Measurements from ENCODE around the gene DNAH17. TPM values are rescaled to one million over a fixed set of nuclear protein-coding genes. Genes with fewer than 3 reads are reported as not detected.

DNAH17 gene
- total RNA-seq, 1 experiment from 2014 or later: 2.2 TPM

- no peak for DNase-seq (ENCODE audit: extremely low read depth, low read depth)
These were observed 28.2 kb upstream of the DNAH17 start for GRCh38 chr17:78605429-78605828.

- no peak for DNase-seq (ENCODE audit: extremely low read depth, low read depth)
These were observed 25.1 kb upstream of the DNAH17 start for GRCh38 chr17:78602246-78602645.

GRCh38 chr17:78601577-78602190 is 24.5 kb upstream of the DNAH17 start:
- no peak for DNase-seq (ENCODE audit: extremely low read depth, low read depth)

GRCh38 chr17:78600181-78600721 is 23.1 kb upstream of the DNAH17 start:
- no peak for DNase-seq (ENCODE audit: extremely low read depth, low read depth)

- no peak for DNase-seq (ENCODE audit: extremely low read depth, low read depth)
These were observed 22.2 kb upstream of the DNAH17 start for GRCh38 chr17:78599419-78599818.

- no peak for DNase-seq (ENCODE audit: extremely low read depth, low read depth)
These were observed 20.8 kb upstream of the DNAH17 start for GRCh38 chr17:78598013-78598471.

- no peak for DNase-seq (ENCODE audit: extremely low read depth, low read depth)
These were observed 19.9 kb upstream of the DNAH17 start for GRCh38 chr17:78596871-78597764.

GRCh38 chr17:78595135-78595810 is 18.1 kb upstream of the DNAH17 start:
- DNase-seq (ENCODE audit: extremely low read depth, low read depth): no peak

- DNase-seq (ENCODE audit: extremely low read depth, low read depth): no peak
These were observed 15.8 kb upstream of the DNAH17 start for GRCh38 chr17:78592991-78593329.

GRCh38 chr17:78591263-78591671 is 14.1 kb upstream of the DNAH17 start:
- no peak for DNase-seq (ENCODE audit: extremely low read depth, low read depth)

- no peak for DNase-seq (ENCODE audit: extremely low read depth, low read depth)
These were observed 12.7 kb upstream of the DNAH17 start for GRCh38 chr17:78589885-78590284.

- DNase-seq (ENCODE audit: extremely low read depth, low read depth): no peak
These were observed 12.0 kb upstream of the DNAH17 start for GRCh38 chr17:78589031-78589675.

GRCh38 chr17:78588258-78589030 is 11.2 kb upstream of the DNAH17 start:
- DNase-seq (ENCODE audit: extremely low read depth, low read depth): no peak

GRCh38 chr17:78585006-78585630 is 7.9 kb upstream of the DNAH17 start:
- no peak for DNase-seq (ENCODE audit: extremely low read depth, low read depth)

GRCh38 chr17:78583091-78583490 is 5.9 kb upstream of the DNAH17 start:
- no peak for DNase-seq (ENCODE audit: extremely low read depth, low read depth)

- no peak for DNase-seq (ENCODE audit: extremely low read depth, low read depth)
These were observed 4.1 kb upstream of the DNAH17 start for GRCh38 chr17:78581304-78581703.

- DNase-seq (ENCODE audit: extremely low read depth, low read depth): no peak
These were observed 3.1 kb upstream of the DNAH17 start for GRCh38 chr17:78580277-78580804.

GRCh38 chr17:78576389-78577112 is 645 bp downstream of the DNAH17 start:
- DNase-seq (ENCODE audit: extremely low read depth, low read depth): no peak

- no peak for DNase-seq (ENCODE audit: extremely low read depth, low read depth)
These were observed 1.3 kb downstream of the DNAH17 start for GRCh38 chr17:78575899-78576298.

Measured in NCI-H460 (cell line).